ENCODE data around the gene FBXO39.
A peak's percentile ranks its signal among the peaks of the same experiment; 100 is the strongest.
"Not testable (repeated sequence)": the region's sequence is repeated elsewhere in the genome, so short reads cannot be mapped to it uniquely, and the experiment has no call there.

The FBXO39 gene

GRCh38 chr17:6793748-6794493 lies 17.9 kb downstream of the FBXO39 start:
- no peak for DNase-seq (ENCODE audit: low read depth)

- DNase-seq (ENCODE audit: low read depth): no peak
Measured at GRCh38 chr17:6796017-6796886, 20.2 kb downstream of the FBXO39 start.

DNA sequence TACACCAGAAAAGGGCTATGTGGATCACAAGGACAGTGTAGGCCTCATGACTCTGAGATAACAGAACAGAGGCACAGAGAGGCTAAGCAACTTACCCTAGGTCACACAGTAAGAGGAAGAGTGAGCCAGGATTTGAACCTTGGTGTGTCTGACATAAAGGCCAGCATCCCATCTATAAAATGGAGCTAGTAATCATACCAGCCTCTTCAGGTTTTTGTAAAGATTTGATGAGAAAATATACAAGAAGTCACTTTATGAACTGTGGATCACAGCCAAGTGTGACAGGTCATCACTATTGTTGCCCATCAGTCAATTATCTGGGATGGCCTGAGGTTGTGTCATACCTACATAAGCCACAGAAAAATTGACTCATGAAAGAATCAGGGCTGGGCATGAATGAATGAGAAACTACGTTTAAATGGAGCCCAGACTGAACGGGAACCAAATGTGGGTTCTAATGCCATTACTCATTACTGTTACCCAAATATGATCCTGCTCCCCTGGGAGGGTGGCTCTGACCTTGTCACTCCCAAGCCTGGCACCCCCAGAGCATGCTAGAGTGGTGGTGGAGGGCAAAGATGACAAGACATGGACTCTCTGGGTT lies 21.0 kb downstream of the FBXO39 start:
- no peak for DNase-seq (ENCODE audit: low read depth)

DNA sequence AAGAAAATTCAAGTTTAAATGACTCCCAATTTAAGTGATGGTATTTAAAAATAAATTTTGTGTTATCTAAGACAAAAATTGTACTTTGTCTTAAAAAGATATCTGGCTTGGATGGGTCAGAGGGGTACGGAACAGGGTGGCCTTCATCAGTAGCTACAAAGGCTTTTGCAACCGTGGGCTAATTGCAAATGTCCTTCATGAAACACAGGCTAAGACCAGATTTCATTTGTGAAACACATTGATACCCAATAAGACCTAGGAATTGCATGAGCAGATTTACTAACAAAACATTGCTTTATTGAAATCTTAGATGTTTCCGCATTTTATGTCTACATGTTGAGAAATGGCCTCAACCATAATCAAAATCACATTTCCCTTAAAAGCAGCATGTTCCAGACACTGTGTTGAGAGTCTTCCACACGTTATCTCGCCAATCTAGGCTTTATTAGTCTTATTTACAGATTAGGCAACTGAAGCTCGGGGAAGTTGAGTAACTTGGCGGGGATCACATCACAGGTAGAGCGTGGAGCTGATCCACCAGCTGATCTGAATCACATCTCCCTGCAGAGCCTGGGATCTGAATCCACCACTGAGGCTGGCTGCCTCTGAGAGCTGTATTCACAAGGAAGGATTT lies 21.8 kb downstream of the FBXO39 start:
- DNase-seq (ENCODE audit: low read depth): no peak

GRCh38 chr17:6799738-6800137 lies 23.7 kb downstream of the FBXO39 start:
- no peak for DNase-seq (ENCODE audit: low read depth)

DNA sequence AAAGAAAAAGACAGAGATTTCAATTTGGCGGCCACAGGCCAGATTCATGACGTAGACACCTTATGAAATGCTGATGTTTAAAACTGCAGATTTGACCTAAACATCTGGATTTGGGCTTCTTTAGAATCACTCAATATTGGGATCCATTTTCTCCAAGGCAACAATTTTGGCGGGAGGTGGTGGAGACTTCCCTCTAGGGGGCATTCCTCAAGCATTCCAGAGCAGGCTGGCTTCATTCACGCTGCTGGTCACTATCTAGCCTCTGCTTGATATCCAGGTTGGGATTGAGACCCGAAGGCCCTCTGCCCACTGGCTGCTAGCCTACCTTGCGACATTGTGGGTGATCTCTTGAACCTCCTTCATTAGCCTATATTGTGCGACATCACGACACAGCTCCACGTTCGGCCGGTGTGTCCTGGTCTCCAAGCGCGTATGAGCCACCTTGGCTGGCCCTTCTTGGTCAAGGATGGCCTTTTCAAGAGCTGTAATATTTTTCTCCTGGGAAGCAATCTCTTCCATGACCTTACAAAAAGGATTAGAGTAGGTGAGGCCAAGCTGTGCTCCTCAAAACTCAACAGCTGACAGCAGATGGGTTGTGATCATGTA lies 24.5 kb downstream of the FBXO39 start:
- no peak for DNase-seq (ENCODE audit: low read depth)

DNA sequence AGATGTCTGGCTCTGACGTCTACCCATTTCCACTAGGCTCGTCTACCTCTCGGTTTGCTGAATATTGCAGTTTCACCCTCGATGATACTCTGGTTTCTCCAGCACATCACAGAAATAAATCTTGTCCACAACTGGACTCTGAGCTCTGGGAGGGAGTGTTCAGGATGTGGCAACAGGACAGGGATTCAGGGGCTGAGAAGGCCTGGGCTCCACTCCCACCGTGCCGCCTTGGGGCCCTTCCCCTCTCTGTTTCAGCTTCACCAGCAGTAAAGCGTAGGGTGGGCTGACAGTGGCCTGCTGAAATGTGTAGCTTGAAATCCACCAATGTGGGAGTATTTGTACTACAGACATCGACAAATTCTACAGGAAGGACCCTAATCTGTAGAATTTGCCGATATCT lies 35.5 kb downstream of the FBXO39 start:
- no peak for DNase-seq (ENCODE audit: low read depth)

- no peak for DNase-seq (ENCODE audit: low read depth)
Measured at GRCh38 chr17:6812295-6812694, 36.3 kb downstream of the FBXO39 start.

DNA sequence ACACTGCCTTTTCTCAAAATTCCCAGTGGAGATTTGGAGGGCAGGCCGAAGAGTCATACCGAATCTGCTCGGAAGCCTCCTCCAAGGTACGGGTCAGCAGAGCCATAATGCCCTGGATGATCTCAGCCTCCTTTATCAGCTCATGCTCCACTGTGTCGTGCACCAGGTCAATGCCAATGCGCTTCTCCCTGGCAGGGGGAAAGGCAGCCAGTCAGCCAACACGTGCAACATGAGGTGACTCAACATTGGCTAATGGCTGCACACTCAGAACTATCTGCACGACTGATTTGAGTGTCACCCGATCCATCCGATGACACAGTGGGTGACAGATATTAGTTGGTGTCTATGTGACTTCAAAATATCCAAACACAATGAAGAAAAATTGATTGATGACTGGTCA lies 39.8 kb downstream of the FBXO39 start:
- DNase-seq (ENCODE audit: low read depth): no peak

DNA sequence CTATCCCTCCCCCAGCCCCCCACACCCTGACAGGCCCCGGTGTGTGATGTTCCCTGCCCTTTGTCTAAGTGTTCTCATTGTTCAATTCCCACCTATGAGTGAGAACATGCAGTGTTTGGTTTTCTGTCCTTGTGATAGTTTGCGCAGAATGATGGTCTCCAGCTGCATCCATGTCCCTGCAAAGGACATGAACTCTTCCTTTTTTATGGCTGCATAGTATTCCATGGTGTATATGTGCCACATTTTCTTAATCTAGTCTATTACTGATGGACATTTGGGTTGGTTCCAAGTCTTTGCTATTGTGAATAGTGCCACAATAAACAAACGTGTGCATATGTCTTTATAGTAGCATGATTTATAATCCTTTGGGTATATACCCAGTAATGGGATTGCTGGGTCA lies 40.4 kb downstream of the FBXO39 start:
- DNase-seq (ENCODE audit: low read depth): not testable (repeated sequence)

GRCh38 chr17:6818938-6819337 lies 42.9 kb downstream of the FBXO39 start:
- DNase-seq (ENCODE audit: low read depth): no peak

DNA sequence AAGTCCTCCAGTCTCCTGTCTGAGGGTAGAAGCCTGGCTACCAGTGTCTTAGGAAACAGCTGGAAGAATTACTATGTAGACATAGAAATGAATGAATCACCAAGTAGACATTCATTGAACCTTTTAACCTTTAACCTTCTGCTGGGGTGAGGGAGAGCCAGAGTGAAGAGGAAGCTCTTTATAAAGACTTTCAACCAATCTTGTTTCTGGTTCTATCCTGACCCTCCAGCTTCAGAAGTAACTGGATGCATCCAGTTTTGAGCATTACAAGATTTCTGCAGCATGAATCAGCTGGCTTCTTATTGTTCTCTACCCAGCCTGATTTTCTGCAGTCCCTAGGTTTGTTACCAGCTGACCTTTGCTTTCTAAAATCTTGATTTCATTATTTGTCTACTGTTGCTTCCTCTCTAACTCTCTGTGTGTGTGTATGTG lies 47.0 kb downstream of the FBXO39 start:
- DNase-seq (ENCODE audit: low read depth): no peak

GRCh38 chr17:6830383-6830986 lies 54.5 kb downstream of the FBXO39 start:
- DNase-seq (ENCODE audit: low read depth): no peak

- DNase-seq (ENCODE audit: low read depth): peak; percentile 57
Measured at GRCh38 chr17:6831661-6832263, 55.7 kb downstream of the FBXO39 start, which contains the start of gene TEKT1. TEKT1 (minus strand) TSS chr17:6831729; CDS start chr17:6830376, 1,353 bp downstream.
